Right atrium auricular region (tissue), 2 donors: Measurements from ENCODE around the gene ZNF469. TPM values are rescaled to one million over a fixed set of nuclear protein-coding genes. Genes with fewer than 3 reads are reported as not detected.

Source experiments
- DNase-seq: peaks from one replicate; pipeline ENCODE4 v3.0.0-alpha.2; 2019; ENCODE audit warnings: low spot score
- H3K27ac ChIP-seq, 2 donors: fragments of 200-600 bp; sonication (generic); 1 replicate in 1 of 2; 2 replicates in 1 of 2; pipeline ENCODE4 v1.5.1; 2016 to 2019
- H3K27me3 ChIP-seq, 2 donors: fragments of 200-600 bp; sonication (generic); one replicate each; pipeline versions ENCODE4 v1.5.1 to v1.6.0; 2017 to 2019
- H3K36me3 ChIP-seq: fragments of 200-600 bp; sonication (generic); one replicate; pipeline ENCODE4 v1.5.1; 2016
- H3K4me1 ChIP-seq, 2 donors: fragments of 200-600 bp; sonication (generic); one replicate each; pipeline versions ENCODE4 v1.5.1 to v1.6.0; 2017 to 2019
- H3K4me3 ChIP-seq, 2 donors: fragments of 200-600 bp; sonication (generic); 1 replicate in 1 of 2; 2 replicates in 1 of 2; pipeline ENCODE4 v1.5.1; 2017 to 2019; ENCODE audit warnings: mild to moderate bottlenecking in 1 of 2, moderate library complexity in 1 of 2
- H3K9me3 ChIP-seq, 2 donors: fragments of 200-600 bp; sonication (generic); one replicate each; pipeline ENCODE4 v1.5.1; 2019
- total RNA-seq, 2 donors: library from RNA; depleted of rRNA; stranded (reverse); fragments of >200 nt; gene quantifications; one replicate each; pipeline ENCODE4 v1.1.0, GENCODE V29; 2016
- TF ChIP-seq, protein P1 (sequence below), 2 donors: fragments of 200-600 bp; sonication (generic); IDR thresholded peaks; one replicate each; pipeline ENCODE4 v1.5.1; 2019; ENCODE audit warnings: antibody characterized with exemption in 2 of 2

ZNF469 gene
- total RNA-seq, 2 donors from 2014 or later = 0.56 to 0.83 TPM

- DNase-seq = no peak
- Histone ChIP-seq H3K4me3 (no peak overlapping the region), H3K9me3 (no peaks in the 10 kb centered on the region), H3K27ac (no peak overlapping the region), H3K4me1 (peaks cover 0 to 12% of the 10 kb centered on the region in 2 donors), H3K36me3 (no peaks in the 10 kb centered on the region), H3K27me3 (peaks cover 0 to 6% of the 10 kb centered on the region in 2 donors)
- TF ChIP-seq, protein P1, sequence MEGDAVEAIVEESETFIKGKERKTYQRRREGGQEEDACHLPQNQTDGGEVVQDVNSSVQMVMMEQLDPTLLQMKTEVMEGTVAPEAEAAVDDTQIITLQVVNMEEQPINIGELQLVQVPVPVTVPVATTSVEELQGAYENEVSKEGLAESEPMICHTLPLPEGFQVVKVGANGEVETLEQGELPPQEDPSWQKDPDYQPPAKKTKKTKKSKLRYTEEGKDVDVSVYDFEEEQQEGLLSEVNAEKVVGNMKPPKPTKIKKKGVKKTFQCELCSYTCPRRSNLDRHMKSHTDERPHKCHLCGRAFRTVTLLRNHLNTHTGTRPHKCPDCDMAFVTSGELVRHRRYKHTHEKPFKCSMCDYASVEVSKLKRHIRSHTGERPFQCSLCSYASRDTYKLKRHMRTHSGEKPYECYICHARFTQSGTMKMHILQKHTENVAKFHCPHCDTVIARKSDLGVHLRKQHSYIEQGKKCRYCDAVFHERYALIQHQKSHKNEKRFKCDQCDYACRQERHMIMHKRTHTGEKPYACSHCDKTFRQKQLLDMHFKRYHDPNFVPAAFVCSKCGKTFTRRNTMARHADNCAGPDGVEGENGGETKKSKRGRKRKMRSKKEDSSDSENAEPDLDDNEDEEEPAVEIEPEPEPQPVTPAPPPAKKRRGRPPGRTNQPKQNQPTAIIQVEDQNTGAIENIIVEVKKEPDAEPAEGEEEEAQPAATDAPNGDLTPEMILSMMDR (IDR thresholded peaks at IDR 0.05) = no peak
Measured at GRCh38 chr16:88380099-88380498, 2.7 kb upstream of the ZNF469 start.

GRCh38 chr16:88380619-88381018 is 2.1 kb upstream of the ZNF469 start:
- no peak overlapping the region for H3K4me3 ChIP-seq
- H3K27ac ChIP-seq = no peak overlapping the region
- TF ChIP-seq, protein P1 (IDR thresholded peaks at IDR 0.05) = no peak
- DNase-seq = no peak
- peaks cover 0 to 12% of the 10 kb centered on the region in 2 donors for H3K4me1 ChIP-seq
- peaks cover 0 to 6% of the 10 kb centered on the region in 2 donors for H3K27me3 ChIP-seq
- no peaks in the 10 kb centered on the region for H3K36me3 ChIP-seq
- no peaks in the 10 kb centered on the region for H3K9me3 ChIP-seq

DNA sequence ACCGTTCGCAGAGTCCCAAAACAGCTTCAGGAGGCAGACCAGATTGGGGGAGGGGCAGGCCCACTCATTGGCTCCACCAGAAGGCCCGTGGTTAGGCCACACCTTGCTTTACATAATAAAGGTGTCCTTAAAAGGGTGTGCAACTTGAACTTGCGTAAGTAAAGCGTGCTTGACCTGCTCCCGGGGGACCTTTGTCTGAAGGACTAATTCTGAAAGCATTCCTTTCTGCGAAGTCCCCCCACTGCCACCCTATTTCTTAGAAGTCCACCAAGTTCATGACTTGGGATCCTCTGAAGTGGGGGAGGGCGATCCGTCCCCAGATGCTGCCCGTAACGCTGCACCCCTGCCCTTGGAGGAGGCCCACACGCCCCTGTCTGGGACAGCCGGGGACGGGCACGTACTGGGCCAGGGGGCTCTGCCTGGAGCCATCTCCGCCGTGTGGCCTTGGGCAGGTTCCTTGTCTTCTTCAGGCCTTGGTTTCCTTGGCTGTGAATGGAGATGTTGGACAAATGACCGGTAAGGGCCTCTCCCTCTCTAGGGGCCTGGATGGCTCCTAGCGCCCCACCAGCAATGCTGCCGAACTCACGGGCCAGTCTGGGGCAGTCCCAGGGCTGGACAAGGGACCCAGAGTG is 823 bp upstream of the ZNF469 start:
- DNase-seq = no peak
- H3K4me1 ChIP-seq = peaks cover 0 to 12% of the 10 kb centered on the region in 2 donors
- H3K27ac ChIP-seq = no peak overlapping the region
- H3K36me3 ChIP-seq = no peaks in the 10 kb centered on the region
- H3K4me3 ChIP-seq = no peak overlapping the region
- peaks cover 0 to 6% of the 10 kb centered on the region in 2 donors for H3K27me3 ChIP-seq
- H3K9me3 ChIP-seq = no peaks in the 10 kb centered on the region
- TF ChIP-seq, protein P1 (IDR thresholded peaks at IDR 0.05) = no peak

- Histone ChIP-seq H3K27me3 (peaks cover 0 to 6% of the 10 kb centered on the region in 2 donors), H3K9me3 (no peaks in the 10 kb centered on the region), H3K27ac (no peak overlapping the region), H3K4me1 (peaks cover 0 to 23% of the 10 kb centered on the region in 2 donors), H3K36me3 (no peaks in the 10 kb centered on the region), H3K4me3 (peak overlapping the region; percentile 17 to 48)
- no peak for DNase-seq
- TF ChIP-seq, protein P1 (IDR thresholded peaks at IDR 0.05) = peak; percentile 31 to 69
Measured at GRCh38 chr16:88383401-88384221, 852 bp downstream of the ZNF469 start.

DNA sequence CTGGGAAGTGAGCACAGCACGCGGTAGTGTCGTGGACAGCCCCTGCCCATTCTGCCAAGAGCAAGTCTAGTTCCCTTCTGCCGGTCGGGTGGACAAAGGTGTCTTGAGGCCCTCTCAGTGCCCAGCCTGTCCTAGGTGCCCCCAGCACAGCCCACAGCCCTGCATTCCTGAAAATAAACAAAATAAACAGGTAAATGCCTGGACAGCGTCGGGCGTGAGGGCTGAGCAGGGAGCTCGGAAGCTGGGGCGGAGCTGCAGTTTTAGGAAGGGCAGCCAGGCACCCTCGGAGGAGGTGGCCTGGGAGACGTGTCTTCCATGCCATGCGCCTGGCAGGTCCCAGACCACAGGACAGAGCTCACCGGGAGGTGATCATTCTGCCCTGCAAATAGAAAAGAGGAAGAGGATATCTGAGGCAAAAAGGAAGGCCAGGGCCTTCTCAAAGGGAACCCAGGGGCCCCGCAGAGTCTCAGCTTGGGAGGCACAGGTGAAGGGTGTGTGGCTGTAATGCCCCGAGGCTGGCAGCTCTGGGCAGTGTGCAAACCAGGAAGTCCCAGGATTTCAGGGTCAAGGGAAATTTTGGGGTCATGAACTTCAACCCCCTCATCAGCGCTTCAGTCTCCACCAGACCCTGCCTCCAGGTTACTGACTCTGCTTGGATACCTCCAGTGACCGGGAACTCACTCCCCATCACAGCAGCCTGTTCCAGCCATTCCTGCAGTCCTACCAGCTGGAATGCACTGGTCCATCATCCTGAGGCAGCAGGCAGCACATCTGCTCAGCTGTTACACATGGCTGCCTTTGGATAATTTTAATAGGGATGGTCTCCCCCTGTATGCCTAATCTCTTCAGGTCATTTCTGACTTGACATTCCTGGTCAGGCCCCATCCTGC is 1.7 kb downstream of the ZNF469 start:
- TF ChIP-seq, protein P1 (IDR thresholded peaks at IDR 0.05) = no peak
- Histone ChIP-seq H3K27ac (no peak overlapping the region), H3K36me3 (no peaks in the 10 kb centered on the region), H3K4me3 (peak overlapping the region in 1 of 2 donors; percentile 48), H3K9me3 (no peaks in the 10 kb centered on the region), H3K27me3 (peaks cover 0 to 6% of the 10 kb centered on the region in 2 donors), H3K4me1 (peaks cover 0 to 24% of the 10 kb centered on the region in 2 donors)
- no peak for DNase-seq
